CD4-positive, alpha-beta T cell (primary cell): Measurements from ENCODE around the gene PIEZO1. TPM values are rescaled to one million over a fixed set of nuclear protein-coding genes. Genes with fewer than 3 reads are reported as not detected.

Experiments used
- ATAC-seq: fragments of 200-7000 bp; cut with Tn5 transposase; one replicate; pipeline ENCODE4 v1.10.0; 2022; ENCODE audit warnings: mild to moderate bottlenecking; ENCODE audit not compliant: poor library complexity
- CTCF ChIA-PET: fragments of 350-600 bp; sonication (Branson Sonifier 250); formaldehyde crosslinking; loops from one replicate; lab custom pipeline; 2021; ENCODE audit warnings: antibody characterized with exemption, inconsistent platforms; lab: Charles Lee
- POLR2A ChIA-PET: fragments of 350-600 bp; sonication (Branson Sonifier 250); formaldehyde crosslinking; loops from one replicate; lab custom pipeline; 2021; ENCODE audit warnings: antibody characterized with exemption, inconsistent platforms; lab: Charles Lee
- DNase-seq, 14 experiments: peaks; one replicate each; pipeline ENCODE4 v3.0.0-alpha.2; 2013 to 2020; ENCODE audit warnings: mixed read lengths in 2 of 14
- H3K27ac ChIP-seq, 2 donors: one replicate each; pipeline versions ENCODE4 v1.5.1 to v1.7.0; 2013; ENCODE audit warnings: low read length in 2 of 2, low read depth in 1 of 2, mild to moderate bottlenecking in 1 of 2
- H3K27me3 ChIP-seq, 2 experiments: 1 replicate in 1 of 2; 2 replicates in 1 of 2; pipeline versions ENCODE4 v1.6.1 to v1.7.0; 2013; ENCODE audit warnings: low read length in 2 of 2, control low read depth in 1 of 2, mild to moderate bottlenecking in 1 of 2, moderate library complexity in 1 of 2; ENCODE audit not compliant: insufficient read depth in 2 of 2, control insufficient read depth in 1 of 2
- H3K36me3 ChIP-seq: one replicate; pipeline ENCODE4 v1.6.1; 2013; ENCODE audit warnings: low read length, control low read depth; ENCODE audit not compliant: insufficient read depth
- H3K4me1 ChIP-seq: one replicate; pipeline ENCODE4 v1.6.1; 2013; ENCODE audit warnings: low read length, control low read depth; ENCODE audit not compliant: insufficient read depth
- H3K4me3 ChIP-seq: one replicate; pipeline ENCODE4 v1.5.1; 2013; ENCODE audit warnings: mild to moderate bottlenecking, low read length, moderate library complexity
- H3K9me3 ChIP-seq, 2 experiments: 1 replicate in 1 of 2; 2 replicates in 1 of 2; pipeline versions ENCODE4 v1.6.1 to v1.7.0; 2013; ENCODE audit warnings: low read length in 2 of 2, mild to moderate bottlenecking in 2 of 2, control low read depth in 1 of 2, moderate library complexity in 1 of 2; ENCODE audit not compliant: control insufficient read depth in 1 of 2, insufficient read depth in 1 of 2
- H3K27ac Mint-ChIP-seq: one replicate; pipeline ENCODE4 v1.8.0; 2020; ENCODE audit warnings: mixed read lengths
- H3K27me3 Mint-ChIP-seq: one replicate; pipeline ENCODE4 v1.8.0; 2021; ENCODE audit warnings: mixed read lengths
- H3K36me3 Mint-ChIP-seq: one replicate; pipeline ENCODE4 v1.8.0; 2021; ENCODE audit warnings: low read depth, mixed read lengths
- H3K4me1 Mint-ChIP-seq: one replicate; pipeline ENCODE4 v1.8.0; 2021; ENCODE audit warnings: low read depth, mixed read lengths
- H3K4me3 Mint-ChIP-seq: one replicate; pipeline ENCODE4 v1.8.0; 2020; ENCODE audit warnings: mild to moderate bottlenecking, mixed read lengths
- H3K9me3 Mint-ChIP-seq: one replicate; pipeline ENCODE4 v1.8.0; 2020; ENCODE audit warnings: mixed read lengths
- CTCF ChIP-seq: fragments of 200-600 bp; IDR thresholded peaks from one replicate; pipeline ENCODE4 v1.8.0; 2022; ENCODE audit warnings: antibody characterized with exemption, mild to moderate bottlenecking
- intact Hi-C, 2 experiments: fragments of 100-400 bp; cut with DNase I in 1 of 2; cut with micrococcal nuclease in 1 of 2; formaldehyde crosslinking; loops; one replicate each; pipeline versions ENCODE4 v1.15.1 to v1.9.0; 2023 to 2025; cut with DNase I, micrococcal nuclease
- total RNA-seq, 174 experiments: library from RNA in 2 of 174; stranded (reverse) in 2 of 174; gene quantifications; one replicate each; pipeline ENCODE4 v1.2.3 and lab custom pipeline; 2021 to 2026

Gene PIEZO1
- total RNA-seq, 2 experiments from 2014 or later: 142 to 146 TPM

GRCh38 chr16:88804173-88804551 is 19.1 kb upstream of the PIEZO1 start:
- ChIA-PET POLR2A (interaction anchor here (1.2 to 2.0 kb wide), 3 partner anchors 8 to 100 kb away, joined by 3 to 18 read pairs (median 4); partner anchors contain the start of gene APRT), CTCF (interaction anchor here (1.2 kb wide), 1 partner anchor 12 kb away, joined by 3 read pairs; no protein-coding TSS in a partner anchor)
- Mint-ChIP-seq H3K4me3 (peak overlapping the region; percentile 48), H3K27me3 (no peaks in the 10 kb centered on the region), H3K36me3 (no peaks in the 10 kb centered on the region), H3K9me3 (no peaks in the 10 kb centered on the region), H3K27ac (no peak overlapping the region), H3K4me1 (peaks cover 26% of the 10 kb centered on the region)
- Histone ChIP-seq H3K27ac (no peak overlapping the region), H3K9me3 (no peaks in the 10 kb centered on the region), H3K27me3 (no peaks in the 10 kb centered on the region), H3K4me3 (no peak overlapping the region), H3K36me3 (peaks cover 12% of the 10 kb centered on the region), H3K4me1 (peaks cover 39% of the 10 kb centered on the region)
- ATAC-seq (no peak), DNase-seq (peak in 1 of 14 experiments; percentile 41)
- no peak for TF ChIP-seq CTCF
- intact Hi-C loops: no loop called here

DNA sequence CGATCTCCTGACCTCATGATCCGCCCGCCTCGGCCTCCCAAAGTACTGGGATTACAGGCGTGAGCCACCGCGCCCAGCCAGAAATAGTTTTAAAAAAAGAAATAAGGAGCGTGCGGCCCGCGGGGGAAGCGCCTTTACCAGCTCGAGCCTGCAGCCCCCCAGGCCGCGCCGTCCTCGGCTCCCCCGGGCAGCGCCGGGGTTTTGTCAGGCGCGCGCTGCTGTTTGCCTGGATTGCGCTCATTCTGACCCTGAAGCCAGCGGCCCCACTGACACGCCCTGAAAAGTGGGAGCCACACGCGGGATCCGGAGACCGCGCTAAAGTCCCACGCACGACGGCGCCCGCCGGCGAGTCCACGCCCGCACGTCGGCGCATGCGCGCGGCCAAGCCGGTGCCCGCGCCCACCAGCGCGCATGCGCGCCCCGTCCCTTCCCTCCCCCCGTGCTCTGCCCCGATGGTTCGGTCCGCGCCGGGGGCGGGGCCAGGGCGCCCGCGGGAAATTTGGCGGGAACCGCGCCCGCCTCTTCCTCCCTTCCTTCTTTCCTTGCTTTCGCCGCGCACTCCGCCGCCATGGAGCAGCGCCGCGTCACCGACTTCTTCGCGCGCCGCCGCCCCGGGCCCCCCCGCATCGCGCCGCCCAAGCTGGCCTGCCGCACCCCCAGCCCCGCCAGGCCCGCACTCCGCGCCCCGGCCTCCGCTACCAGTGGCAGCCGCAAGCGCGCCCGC is 18.4 kb upstream of the PIEZO1 start, which contains the start of gene CDT1:
CDT1 (plus strand) TSS at position 526 of the 724 bp plus-strand sequence; CDS start at position 569, 43 bp downstream.
- H3K27me3 ChIP-seq: no peaks in the 10 kb centered on the region
- DNase-seq (peak; percentile 67 to 95 (median 84)), ATAC-seq (peak; percentile 58)
- Mint-ChIP-seq H3K9me3 (no peaks in the 10 kb centered on the region), H3K4me1 (peaks cover 26% of the 10 kb centered on the region), H3K4me3 (peak within 1 kb of the TSS; percentile 92), H3K36me3 (no peaks in the 10 kb centered on the region), H3K27ac (peak within 1 kb of the TSS; percentile 86), H3K27me3 (no peaks in the 10 kb centered on the region)
- ChIA-PET POLR2A (interaction anchor here (0.6 to 2.0 kb wide), 12 partner anchors 9 to 1070 kb away, joined by 3 to 18 read pairs (median 4); partner anchors contain the start of genes APRT, PIEZO1 and TCF25), CTCF (interaction anchor here (0.9 to 1.5 kb wide), 2 partner anchors 10 to 66 kb away, joined by 3 to 4 read pairs; no protein-coding TSS in a partner anchor)
- peak within 1 kb of the TSS; percentile 5 to 50 for H3K27ac ChIP-seq
- H3K36me3 ChIP-seq: peaks cover 6% of the 10 kb centered on the region
- H3K9me3 ChIP-seq: no peaks in the 10 kb centered on the region
- TF ChIP-seq CTCF: no peak
- peak within 1 kb of the TSS; percentile 67 for H3K4me3 ChIP-seq
- peaks cover 39% of the 10 kb centered on the region for H3K4me1 ChIP-seq
- intact Hi-C loops: loop anchor here (1.0 to 2.0 kb wide), 3 partner anchors 8 to 23 kb away; partner anchors contain the start of gene APRT (in 1 of the 2)

DNA sequence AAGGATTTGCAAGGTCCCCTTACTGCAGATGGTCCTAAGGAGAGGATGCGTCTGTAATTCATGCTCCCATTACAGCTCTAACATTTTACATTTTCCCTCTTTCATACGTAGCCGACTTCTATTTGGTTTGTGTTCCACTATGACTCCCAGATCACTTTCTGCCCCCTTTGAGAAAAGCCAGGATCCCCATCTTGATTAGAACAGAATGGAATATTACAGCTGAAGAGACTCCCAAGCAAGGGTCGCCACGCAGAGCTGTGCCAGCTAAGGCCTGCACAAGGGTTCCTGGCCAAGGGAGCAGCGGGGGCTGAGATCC is 15.2 kb upstream of the PIEZO1 start:
- Histone ChIP-seq H3K4me1 (peaks cover 53% of the 10 kb centered on the region), H3K36me3 (no peaks in the 10 kb centered on the region), H3K27ac (no peak overlapping the region), H3K4me3 (no peak overlapping the region), H3K9me3 (no peaks in the 10 kb centered on the region), H3K27me3 (no peaks in the 10 kb centered on the region)
- ATAC-seq (no peak), DNase-seq (no peak)
- Mint-ChIP-seq H3K36me3 (no peaks in the 10 kb centered on the region), H3K4me3 (peak overlapping the region; percentile 47), H3K27ac (peak overlapping the region; percentile 86), H3K9me3 (no peaks in the 10 kb centered on the region), H3K27me3 (no peaks in the 10 kb centered on the region), H3K4me1 (peaks cover 35% of the 10 kb centered on the region)
- TF ChIP-seq CTCF: no peak
- intact Hi-C loops: no loop called here
- ChIA-PET CTCF (interaction anchor here (2.0 kb wide), 1 partner anchor 63 kb away, joined by 7 read pairs; no protein-coding TSS in a partner anchor), POLR2A (interaction anchor here (0.8 to 1.6 kb wide), 5 partner anchors 12 to 98 kb away, joined by 3 to 4 read pairs (median 4); no protein-coding TSS in a partner anchor)
